Stimulated activated CD4-positive, alpha-beta T cell treated with anti-CD3 and anti-CD28 coated beads, Interleukin-1b, Interleukin-23, amount 100 ng/mL, for 24 hours (primary cell): ENCODE data around the gene CBX8.
A peak's percentile ranks its signal among the peaks of the same experiment; 100 is the strongest.
"Not testable (repeated sequence)": the region's sequence is repeated elsewhere in the genome, so short reads cannot be mapped to it uniquely, and the experiment has no call there.

Experiments used
- DNase-seq, 4 experiments: peaks; one replicate each; pipeline ENCODE4 v3.0.0-alpha.2; 2020; ENCODE audit warnings: low read depth in 4 of 4, low spot score in 1 of 4

The CBX8 gene

DNA sequence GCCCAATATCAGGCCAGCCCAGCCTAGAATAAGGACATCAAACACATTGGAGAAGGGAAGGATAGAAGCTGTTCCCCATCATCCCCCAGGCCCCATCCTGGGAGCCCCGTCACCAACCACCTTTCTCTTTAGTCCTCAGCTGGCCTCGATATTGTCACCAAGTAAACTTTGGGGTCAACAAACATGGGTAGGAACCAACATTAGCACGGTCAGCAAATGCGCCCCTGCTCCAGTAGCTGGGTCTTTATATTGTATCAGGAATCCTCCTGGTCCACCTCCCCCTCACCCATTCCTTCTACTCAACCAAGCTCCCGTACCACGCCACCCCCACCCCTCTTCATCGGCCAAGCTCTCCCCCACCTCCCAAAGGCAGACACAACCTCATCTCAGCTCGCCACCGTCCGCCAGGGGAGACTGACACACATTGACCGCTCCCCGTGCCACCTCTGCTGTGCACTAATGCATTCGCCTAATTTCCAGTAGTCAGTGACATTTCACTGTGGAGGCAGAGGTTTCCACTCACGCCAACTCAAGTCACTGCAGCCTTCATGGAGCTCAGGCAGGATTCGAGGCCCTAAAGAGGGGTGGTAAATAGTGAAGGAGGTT, 39.6 kb downstream of the CBX8 start:
- no peak for DNase-seq

DNA sequence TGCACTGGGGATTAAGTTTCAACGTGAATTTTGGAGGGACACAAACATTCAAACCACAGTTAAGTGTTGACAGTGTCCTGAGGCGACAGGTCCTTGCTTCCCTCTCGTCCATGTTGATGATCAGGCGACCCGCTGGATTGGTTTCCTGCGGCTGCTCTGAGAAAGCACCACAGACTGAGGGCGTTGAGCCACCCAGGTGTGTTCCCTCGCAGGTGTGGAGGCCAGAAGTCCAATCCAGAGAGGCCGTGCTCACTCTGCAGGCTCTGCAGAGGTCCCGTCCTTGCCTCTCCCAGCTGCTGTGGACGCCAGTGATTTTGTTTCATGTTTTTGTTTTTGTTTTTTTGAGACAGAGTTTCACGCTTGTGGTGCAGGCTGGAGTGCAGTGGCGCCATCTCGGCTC, 41.3 kb downstream of the CBX8 start:
- no peak for DNase-seq

DNA sequence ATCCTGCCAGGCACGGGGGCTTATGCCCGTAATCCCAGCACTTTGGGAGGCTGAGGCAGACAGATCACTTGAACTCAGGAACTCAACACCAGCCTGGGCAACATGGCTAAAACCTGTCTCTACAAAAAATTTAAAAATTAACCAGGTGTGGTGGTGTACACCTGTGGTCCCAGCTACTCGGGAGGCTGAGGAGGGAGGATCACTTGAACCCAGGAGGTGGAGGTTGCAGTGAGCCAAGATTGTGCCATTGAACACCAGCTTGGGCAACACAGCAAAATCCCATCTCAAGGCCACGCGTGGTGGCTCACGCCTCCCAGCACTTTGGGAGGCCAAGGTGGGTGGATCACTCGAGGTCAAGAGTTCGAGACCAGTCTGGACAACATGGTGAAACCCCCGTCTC, 42.0 kb downstream of the CBX8 start:
- not testable (repeated sequence) for DNase-seq

DNA sequence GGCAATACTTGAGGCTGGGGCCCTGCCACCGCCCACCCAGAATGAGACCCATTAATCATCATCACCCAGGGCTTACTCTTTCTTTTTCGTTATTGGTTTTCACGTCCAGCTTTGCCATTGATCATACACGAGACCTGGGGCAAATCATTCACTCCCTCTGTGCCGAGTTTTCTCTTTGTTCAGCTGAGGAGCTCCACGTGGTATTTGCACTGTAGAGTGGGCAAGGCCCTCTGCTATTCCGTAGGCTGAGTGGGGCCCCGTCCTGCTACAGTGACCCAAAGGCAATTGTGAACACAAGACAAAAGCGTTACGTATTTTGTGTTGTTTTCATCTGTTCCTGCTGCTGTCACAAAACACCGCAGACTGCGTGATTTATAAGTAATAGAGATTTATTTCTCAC, 42.5 kb downstream of the CBX8 start:
- DNase-seq: no peak

DNA sequence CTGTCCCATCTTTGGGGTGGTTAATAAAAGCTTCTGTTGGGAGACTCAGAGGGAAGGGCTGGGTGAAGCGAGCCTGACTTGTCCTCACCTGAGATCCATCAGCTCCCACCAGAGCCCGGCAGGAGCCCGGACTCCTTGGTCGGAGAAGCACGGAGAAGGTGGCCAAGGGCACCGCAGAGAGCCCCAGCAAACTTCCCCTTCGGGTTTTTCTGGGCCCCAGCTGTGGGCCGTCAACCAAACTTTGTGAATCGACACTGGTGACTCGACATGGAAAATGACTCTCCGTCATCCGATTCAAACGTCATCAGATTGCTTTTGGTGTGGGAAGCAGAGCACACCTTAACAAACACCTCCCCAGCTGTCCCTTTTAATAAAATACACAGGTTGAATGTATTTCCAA, 44.7 kb downstream of the CBX8 start:
- DNase-seq: peak in 1 of 4 experiments; percentile 30

DNA sequence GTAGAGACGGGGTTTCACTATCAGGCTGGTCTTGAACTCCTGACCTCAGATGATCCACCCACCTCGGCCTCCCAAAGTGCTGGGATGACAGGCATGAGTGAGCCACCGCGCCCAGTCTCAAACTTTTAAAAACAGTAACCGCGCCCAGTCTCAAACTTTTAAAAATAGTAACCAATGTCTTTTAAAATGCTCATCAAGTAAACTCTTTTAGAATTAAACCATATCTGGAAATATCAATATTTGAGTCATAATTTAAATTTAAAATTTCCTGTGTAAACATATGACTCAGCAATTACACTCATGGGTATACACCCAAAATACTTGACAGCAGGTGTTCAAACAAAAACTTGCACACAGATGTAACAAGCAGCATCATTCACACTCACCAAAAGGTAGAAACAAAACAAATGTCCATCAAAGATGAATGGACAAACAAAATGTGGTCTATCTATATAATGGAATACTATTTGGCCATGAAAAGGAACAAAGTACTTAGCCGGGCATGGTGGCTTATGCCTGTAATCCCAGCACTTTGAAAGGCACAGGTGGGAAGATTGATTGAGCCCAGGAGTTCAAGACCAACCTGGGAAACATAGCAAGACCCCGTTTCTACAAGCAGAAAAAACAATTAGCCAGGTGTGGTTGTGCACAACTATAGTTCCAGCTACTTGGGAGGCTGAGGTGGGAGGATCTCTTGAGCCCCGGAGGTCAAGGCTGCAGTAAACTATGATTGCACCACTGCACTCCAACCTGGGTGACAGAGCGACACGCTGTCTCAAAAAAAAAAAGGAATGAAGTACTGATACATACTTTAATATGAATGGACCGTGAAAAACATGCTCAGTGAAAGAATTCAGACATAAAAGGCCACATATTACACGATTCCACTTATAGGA, 46.0 kb downstream of the CBX8 start:
- no peak for DNase-seq

DNA sequence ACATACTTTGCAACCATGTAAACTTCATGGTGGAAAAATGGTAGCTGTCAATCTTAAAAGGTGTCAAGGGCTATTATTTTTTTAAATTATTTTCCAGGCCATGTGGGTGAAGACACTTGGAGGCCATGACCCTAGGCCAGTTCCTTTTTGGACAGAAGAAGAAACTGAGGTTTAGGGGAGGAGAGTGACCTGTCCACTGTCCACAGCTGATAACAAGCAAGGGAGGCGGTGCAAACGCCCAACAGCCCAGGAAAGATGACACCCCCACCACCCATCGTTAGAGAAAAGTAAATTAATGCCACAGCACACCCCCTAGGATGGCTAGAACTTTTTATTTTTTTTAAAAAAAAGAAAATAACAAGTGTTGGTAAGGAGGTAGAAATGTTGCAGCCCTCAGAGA, 46.9 kb downstream of the CBX8 start:
- DNase-seq: no peak

DNA sequence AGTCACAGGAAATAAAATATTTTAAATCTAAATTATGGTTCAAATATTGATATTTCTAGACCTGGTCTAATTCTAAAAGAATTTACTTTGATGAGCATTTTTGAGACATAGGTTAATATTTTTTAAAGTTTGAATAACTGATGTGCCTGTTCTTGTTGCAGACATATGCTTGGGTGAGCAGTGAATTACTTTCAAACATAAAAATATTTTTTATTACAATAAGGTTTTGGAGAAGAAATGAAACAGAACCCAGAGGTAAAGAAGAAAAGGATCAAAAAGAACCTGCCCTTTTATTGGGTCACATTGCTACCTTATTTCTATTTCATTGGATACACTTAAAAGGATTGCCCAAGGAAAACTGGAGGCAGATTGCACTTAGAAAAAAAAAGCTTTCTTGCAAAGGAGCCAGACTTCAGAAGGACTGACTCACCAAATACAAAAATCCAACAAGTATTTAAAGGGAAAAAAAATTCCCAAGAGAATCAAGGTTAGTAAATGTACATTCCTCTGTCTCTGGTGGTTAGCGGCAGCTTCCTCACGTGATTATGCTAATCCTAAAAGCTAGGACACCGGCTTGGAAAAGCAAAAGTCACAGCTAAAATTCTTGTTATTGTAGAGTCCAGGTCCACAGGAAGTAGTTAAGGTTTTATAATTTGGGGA, 47.6 kb downstream of the CBX8 start:
- DNase-seq: no peak

DNA sequence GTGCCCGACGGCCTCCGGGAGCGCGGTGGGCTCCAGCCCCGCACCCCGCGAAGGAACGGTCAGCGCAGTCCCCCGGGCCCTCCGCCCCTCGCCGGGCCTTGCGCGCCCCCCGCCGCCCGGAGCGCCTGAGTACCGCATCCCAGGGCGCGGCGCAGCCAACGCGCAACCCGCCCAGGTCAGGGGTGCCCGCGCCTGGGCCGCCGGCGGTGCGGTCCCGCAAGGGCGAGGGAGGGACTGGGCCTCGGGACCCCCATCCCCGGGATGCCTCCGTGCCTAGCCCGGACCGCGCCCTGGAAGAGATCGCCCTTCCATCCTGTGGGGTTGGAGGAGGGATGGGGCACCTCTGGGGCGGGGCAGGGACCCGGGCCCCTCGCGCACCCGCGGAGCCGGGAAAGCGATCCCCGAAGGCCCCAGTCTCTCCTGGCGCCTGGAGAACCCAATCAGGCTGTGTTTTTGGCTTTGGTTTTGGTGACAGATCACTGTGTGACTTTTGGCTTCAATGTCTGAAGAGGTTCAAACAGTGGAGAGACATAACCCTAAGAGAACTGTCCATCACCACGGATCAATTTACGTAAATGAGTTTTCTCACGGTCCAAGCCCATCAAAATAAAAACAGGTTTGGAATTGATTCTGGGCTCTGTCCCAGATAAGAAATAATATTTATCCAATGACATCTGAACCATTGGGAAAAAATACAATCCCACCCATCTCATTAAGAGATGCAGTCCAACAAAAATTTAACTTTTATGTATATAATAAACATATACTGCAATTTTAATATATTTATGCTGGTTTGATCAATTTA, 48.4 kb downstream of the CBX8 start:
- DNase-seq: no peak

DNA sequence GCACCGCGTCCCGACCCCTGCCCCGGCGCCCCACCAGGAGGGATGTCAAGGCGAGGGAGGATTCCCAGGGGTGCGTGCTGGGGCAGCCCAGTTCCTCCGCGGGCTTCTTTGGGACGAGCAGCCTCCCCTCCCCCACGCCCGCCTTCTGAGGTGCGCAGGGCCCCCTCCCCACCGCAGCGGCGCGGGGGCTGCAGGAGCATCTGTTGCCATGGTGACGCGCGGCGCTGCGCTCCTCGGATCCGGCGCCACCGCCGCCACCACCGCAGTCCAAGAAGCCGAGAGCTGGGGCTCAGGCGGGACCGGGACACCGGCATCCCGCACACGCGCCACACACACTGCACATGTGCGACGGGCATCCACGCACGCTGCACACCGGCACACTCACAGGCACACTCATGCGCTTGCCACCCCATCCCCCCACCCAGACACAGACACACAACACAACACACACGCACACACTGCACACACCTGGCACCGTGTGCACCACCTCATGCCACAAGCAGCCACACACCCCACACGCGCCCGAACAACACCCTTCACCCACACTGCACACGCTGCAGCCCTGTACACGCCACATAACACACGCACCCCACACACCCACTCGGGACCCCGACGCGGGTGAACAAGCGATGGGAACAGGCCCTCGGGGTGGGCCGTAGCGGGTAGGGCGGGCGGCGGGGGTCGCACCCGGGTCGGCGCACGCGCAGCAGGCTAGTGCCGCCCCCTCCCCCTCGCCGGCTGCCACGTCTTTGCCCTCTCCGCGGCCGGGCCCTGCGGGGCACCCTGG, 49.2 kb downstream of the CBX8 start:
- no peak for DNase-seq

DNA sequence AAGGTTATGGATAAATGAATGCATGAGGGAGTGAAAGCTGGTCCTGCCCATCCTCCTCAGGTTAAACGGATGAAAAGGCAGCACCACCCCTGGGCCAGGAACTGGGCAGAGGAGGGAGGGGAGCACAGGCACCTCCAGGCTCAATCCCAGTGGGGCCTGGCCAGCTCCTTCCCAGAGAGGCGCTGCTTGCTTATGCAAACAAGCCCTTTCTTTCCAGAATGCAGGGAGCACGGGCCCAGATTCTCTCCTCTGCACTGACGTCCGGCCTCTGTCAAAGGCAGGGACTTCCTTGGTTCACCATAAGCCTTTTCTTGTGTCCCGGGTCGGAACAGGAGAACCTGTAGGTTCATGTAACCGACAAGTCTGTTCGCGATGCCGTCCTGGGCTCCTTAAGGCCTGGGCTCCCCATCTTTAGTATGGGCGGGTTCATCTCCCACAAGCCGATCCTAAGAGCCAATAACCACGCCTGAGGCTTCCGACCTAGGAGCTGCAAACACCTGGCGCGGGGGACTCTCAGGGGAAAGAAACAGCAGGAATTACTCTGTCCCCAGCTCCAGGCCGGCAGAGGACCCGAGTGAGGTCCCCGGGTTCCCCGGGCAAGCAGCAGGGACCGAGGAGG, 49.9 kb downstream of the CBX8 start:
- DNase-seq: no peak

DNA sequence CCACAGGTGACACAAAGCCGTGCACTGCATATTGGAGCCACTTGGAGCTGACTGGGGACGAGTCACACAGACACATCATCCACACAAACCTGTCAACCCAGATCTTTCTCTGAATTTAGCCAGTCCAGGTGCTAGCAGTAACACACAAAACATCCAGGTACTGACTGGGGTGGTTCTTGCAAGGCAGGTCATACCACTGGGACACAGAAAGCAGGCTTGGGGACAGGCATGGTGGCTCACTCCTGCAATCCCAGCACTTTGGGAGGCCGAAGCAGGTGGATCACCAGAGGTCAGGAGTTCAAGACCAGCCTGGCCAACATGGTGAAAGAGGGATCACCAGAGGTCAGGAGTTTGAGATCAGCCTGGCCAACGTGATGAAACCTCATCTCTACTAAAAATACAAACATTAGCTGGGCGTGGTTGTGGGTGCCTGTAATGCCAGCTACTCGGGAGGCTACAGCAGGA, 51.2 kb downstream of the CBX8 start:
- no peak for DNase-seq

DNA sequence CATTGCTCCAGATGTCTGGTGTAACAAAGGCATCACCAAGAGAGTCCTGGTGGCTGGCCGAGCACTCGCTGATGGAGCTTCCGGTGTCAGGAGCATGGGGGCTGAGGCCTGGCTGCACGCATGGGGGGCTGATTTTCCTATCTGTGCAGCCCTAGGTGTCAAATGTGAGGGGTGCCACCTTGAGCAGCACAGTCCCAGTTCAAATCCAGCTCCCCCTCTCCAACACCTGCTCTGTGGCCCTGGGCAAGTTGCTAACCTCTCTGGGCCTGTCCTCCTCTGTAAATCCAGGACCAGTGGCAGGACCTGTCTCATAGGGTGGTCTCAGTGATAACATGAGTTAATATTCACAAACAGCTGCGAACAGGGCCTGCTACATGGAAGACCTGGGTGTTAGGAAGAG, 53.3 kb downstream of the CBX8 start:
- no peak for DNase-seq

DNA sequence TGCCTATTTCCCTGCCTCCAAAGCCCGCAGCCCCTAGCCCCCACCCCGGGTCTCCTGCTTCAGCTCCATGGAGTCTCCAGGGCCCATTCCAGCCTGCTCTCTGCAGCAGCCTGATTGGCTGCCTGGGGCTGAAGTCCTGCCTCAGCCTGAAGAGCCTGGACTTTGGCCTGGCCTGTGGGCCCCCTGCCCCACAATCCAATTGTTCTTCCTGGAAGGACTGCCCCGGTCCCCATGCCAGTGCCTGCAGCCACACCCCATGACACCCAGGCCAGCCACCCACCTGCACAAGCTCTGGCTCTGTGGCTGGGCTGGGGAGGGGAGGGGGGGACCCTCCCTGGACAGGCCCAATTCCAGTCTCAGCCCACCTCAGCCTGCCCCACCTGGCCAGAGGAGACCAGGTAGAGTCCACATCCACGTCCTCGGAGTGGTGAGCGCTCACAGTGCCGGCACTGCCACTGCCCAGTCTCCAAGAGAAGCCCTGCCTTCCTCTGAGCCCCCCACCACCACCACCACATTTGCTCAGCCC, 53.9 kb downstream of the CBX8 start:
- no peak for DNase-seq

DNA sequence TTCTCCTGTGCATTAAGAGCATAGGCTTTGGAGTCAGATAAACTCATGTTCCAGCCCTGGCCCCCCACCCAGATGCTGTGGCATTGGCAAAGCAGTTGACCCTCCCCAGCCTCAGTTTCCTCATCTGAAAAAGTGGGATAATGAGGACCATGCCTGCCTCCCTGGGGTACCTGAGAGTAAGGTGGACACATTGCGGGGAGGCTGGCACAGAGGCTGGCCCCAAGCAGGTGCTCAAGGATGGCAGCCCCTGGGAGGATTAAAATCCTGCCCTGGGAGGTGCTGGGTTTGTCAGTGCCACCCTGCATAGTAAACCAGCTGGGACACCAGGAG, 54.3 kb downstream of the CBX8 start:
- DNase-seq: no peak
